ENCODE measurements around the gene DYSF.

Gene DYSF

DNA sequence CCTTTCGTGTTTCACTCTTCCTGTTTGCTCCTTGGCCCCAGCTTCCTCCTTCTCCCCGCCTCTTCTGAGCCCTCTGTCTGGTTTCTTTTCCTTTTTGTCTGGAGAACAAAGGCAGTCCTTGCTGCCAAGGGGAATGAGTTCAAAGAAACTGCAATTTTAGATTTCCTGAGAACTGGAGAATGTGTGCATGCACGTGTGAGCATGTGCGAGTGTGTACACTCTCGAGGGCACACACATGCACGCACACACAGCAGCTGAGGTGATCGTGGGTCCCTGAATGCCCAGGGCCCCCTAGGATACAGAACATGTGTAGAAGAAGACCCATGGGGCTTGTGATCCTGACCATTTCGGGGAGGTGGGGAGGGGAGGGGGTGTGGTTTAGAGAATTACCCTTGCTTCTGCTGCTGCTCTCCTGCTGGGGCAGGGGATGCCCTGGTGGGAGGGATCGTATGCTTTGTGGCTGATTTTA lies 151.8 kb downstream of the DYSF start:
- no peak for DNase-seq

DNA sequence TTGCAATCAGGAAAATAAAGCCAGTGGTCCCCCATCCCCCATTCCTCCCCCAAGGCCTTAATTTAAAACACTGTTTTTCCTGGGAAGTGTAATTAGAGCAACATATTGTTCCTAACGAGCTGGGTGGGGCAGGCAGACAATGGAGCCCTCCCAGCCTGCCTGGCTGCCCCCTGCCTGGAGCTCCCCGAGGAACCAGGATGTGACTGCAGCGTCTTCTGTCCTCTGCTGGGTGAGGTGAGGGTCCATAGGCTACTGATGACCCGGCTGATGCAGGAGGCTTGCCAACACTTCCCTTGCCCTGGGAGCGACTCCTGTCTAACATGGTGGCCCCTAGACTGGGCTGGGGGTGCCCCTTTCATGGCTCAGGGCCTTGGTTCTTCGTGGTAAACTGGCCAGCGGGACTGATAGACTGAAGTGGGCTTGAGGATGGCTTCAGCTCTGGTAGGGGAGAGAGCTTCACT lies 152.4 kb downstream of the DYSF start:
- DNase-seq = no peak

DNA sequence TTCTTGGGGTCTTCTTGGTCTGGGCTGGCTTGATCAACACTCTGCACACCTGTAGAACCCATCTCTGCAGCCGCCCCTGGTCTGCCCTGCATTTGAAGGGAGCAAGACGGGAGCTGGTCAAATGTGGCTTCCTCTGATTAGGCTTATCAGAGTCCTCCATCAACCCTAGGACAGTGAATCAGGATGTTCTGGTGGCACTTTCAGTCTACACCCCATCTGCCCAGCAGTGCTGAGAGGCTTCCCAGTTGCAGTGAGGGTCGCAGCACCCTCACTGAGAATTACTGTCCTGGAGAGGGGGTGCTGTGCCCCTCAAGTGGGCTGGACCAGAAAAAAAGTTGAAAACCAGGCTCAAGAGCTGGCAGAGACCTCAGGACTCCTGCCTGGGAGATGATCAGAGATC lies 152.9 kb downstream of the DYSF start:
- DNase-seq = no peak

- no peak for DNase-seq
These were observed 154.0 kb downstream of the DYSF start for GRCh38 chr2:71607151-71607889.

GRCh38 chr2:71608034-71608433 lies 154.7 kb downstream of the DYSF start:
- DNase-seq = no peak

DNA sequence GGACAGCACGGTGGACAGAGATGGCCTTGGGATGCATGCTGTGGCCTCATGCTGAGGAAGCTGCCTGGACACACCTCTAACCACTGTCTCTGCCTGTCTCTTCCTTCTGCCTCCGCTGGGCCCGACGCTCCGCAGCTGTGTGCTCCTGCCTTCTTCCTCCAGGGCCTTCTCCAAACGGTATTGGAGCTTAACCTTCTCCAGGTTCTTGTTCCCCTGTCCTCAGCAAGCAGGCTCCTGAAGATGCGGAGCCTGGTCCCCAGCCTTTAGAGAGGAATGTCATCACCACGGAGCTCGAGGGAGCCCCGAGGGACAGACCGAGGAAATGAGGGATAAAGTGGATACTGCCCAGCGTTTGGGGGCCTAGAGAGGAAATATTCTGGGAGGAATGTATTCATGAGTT lies 155.1 kb downstream of the DYSF start:
- no peak for DNase-seq

- no peak for DNase-seq
These were observed 155.7 kb downstream of the DYSF start for GRCh38 chr2:71609029-71609428.

DNA sequence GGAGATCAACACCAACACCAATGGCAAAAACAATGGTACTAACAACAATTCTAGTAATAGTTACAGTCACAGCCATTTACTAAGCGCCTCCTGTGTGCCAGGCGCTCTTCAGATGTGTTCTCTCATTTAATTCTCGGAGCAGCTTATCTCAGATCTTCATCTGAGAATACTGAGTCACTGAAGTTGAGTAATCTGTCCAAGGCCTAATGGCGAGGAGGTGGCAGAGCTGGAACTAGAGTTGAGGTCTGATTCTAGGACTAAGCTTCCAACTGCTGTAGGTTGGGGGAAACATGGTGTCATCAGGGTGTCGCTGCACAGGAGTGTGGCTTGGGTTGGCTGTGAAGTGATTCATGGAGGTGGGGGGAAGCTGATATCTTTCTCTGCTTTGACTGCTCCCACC lies 156.1 kb downstream of the DYSF start:
- no peak for DNase-seq

DNA sequence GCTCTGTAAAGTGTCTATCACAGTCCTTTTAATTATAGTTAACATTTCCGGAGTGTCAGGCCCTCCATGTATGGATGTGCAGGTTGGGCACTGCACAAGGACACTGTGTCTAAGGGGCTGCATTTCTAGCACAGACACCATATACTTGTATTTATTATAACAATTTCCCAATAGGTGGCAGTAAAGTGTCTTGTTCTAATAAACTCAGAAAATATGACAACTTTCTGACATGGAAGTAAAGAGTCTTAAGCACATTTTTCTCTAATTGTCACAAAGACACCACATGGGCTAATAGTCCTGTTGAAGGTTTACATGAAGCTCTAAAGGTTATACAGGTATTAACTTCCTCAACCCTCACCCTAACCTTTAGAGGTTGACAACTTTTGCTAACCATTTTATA lies 156.6 kb downstream of the DYSF start:
- DNase-seq = no peak

DNA sequence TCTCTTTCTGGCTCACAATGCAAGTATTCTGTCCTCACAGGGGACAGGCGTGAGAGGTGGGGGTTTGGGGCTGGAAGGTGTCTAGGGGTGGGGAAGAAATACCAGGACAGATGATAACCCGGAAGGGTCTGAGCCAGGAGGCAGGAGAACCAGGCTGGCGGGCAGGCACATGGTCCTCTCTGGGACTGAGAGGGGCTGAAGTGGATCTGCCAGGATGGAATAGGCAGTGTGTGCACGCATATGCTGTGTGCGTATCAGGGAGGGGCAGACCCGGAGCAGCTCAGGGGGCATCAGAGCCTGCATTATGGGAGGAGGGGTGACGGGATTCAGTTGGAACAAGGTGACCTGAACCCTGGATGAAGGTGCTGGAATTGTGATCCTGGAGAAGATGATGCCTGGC lies 157.3 kb downstream of the DYSF start:
- DNase-seq = no peak

DNA sequence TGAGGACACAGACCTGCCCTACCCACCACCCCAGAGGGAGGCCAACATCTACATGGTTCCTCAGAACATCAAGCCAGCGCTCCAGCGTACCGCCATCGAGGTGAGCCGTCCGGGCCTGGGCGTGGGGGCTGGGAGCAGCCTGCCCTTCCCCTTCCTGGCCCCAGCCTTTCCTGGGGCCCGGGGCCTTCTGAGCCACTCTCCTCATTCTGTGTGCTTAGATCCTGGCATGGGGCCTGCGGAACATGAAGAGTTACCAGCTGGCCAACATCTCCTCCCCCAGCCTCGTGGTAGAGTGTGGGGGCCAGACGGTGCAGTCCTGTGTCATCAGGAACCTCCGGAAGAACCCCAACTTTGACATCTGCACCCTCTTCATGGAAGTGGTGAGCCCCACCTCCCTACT lies 157.9 kb downstream of the DYSF start:
- DNase-seq = no peak

GRCh38 chr2:71611781-71612527 lies 158.6 kb downstream of the DYSF start:
- DNase-seq = no peak

- DNase-seq = no peak
These were observed 159.4 kb downstream of the DYSF start for GRCh38 chr2:71612581-71613402.

GRCh38 chr2:71613403-71613952 lies 160.1 kb downstream of the DYSF start:
- DNase-seq = no peak

- peak; percentile 11 for DNase-seq
These were observed 160.9 kb downstream of the DYSF start for GRCh38 chr2:71613953-71614925.

- peak; percentile 9 for DNase-seq
These were observed 161.8 kb downstream of the DYSF start for GRCh38 chr2:71614976-71615766.

- peak; percentile 10 for DNase-seq
These were observed 162.7 kb downstream of the DYSF start for GRCh38 chr2:71615767-71616730.

- no peak for DNase-seq
These were observed 163.9 kb downstream of the DYSF start for GRCh38 chr2:71617266-71617665.

GRCh38 chr2:71618327-71619113 lies 165.2 kb downstream of the DYSF start:
- peak; percentile 21 for DNase-seq

All from stimulated activated CD8-positive, alpha-beta memory T cell treated with anti-CD3 and anti-CD28 coated beads, Interleukin-4, amount 100 ng/mL, for 48 hours (primary cell).